Measurements from ENCODE around the gene ROR2.

DNA sequence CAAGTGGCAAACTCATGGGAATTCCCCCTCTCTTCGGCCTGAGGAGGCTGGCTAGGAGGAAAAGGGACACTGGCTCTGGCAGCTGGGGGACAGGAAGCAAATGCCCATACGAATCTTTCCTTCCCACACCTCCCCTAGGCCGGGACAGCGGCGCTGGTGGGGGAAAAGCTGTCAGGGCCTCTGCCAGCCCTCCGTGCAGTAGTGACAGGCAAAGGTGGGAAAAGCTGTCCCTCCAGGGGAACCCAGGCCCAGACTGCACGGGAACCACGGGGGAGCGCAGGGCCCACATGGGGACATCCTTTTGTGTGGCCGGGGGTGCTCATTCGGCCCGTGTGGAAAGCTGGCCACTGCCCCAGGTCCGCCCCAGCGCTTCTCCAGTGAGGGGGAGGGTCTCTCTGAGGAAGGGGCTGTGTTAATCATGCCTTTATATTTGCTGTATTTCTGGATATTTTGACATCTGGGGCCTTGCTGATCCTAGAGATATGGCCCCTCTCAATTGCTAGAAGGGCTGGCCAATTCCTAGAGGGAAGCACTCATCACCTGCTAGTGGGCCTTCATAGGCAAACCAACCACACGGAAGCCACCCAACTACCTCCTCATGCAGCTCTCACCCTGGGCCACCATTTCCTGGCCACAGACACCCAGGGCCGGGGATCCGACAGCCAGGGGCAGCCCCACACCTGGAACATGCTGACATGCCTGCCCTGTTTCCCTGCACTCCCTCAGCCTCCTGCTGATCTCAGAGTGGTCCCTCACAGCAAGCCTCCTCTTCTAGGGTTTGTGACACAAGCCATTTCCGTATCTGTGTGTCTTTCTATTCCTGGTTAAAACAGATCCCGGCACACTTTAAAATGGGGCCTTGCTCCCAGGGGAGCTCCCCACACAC is 138.8 kb downstream of the ROR2 start:
- no peak for TF ChIP-seq ZC3H10 (CRISPR knock-in tag; IDR thresholded peaks at IDR 0.05)
- no peak for TF ChIP-seq ZNF565 (CRISPR knock-in tag; conservative IDR thresholded peaks at IDR 0.05; ENCODE audit: low read depth)
- TF ChIP-seq ZFP3 (CRISPR knock-in tag; IDR thresholded peaks at IDR 0.05): no peak
- no peak for TF ChIP-seq ARNTL (CRISPR knock-in tag; IDR thresholded peaks at IDR 0.05; ENCODE audit: borderline replicate concordance, low read depth)
- TF ChIP-seq ZFP30 (CRISPR knock-in tag; IDR thresholded peaks at IDR 0.05): no peak
- TF ChIP-seq, protein P1, sequence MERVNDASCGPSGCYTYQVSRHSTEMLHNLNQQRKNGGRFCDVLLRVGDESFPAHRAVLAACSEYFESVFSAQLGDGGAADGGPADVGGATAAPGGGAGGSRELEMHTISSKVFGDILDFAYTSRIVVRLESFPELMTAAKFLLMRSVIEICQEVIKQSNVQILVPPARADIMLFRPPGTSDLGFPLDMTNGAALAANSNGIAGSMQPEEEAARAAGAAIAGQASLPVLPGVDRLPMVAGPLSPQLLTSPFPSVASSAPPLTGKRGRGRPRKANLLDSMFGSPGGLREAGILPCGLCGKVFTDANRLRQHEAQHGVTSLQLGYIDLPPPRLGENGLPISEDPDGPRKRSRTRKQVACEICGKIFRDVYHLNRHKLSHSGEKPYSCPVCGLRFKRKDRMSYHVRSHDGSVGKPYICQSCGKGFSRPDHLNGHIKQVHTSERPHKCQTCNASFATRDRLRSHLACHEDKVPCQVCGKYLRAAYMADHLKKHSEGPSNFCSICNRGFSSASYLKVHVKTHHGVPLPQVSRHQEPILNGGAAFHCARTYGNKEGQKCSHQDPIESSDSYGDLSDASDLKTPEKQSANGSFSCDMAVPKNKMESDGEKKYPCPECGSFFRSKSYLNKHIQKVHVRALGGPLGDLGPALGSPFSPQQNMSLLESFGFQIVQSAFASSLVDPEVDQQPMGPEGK (CRISPR knock-in tag; IDR thresholded peaks at IDR 0.05; ENCODE audit: borderline replicate concordance): no peak
- TF ChIP-seq ZNF8 (CRISPR knock-in tag; IDR thresholded peaks at IDR 0.05): no peak
- TF ChIP-seq ESRRG (CRISPR knock-in tag; IDR thresholded peaks at IDR 0.05): no peak
- TF ChIP-seq ISL1 (CRISPR knock-in tag; IDR thresholded peaks at IDR 0.05): no peak
- TF ChIP-seq, protein P2, sequence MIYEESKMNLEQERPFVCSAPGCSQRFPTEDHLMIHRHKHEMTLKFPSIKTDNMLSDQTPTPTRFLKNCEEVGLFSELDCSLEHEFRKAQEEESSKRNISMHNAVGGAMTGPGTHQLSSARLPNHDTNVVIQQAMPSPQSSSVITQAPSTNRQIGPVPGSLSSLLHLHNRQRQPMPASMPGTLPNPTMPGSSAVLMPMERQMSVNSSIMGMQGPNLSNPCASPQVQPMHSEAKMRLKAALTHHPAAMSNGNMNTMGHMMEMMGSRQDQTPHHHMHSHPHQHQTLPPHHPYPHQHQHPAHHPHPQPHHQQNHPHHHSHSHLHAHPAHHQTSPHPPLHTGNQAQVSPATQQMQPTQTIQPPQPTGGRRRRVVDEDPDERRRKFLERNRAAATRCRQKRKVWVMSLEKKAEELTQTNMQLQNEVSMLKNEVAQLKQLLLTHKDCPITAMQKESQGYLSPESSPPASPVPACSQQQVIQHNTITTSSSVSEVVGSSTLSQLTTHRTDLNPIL (CRISPR knock-in tag; IDR thresholded peaks at IDR 0.05; ENCODE audit: low read depth): no peak
- no peak for TF ChIP-seq SNAI2 (CRISPR knock-in tag; IDR thresholded peaks at IDR 0.05)
- TF ChIP-seq BACH2 (CRISPR knock-in tag; IDR thresholded peaks at IDR 0.05; ENCODE audit: borderline replicate concordance): no peak

All from SK-N-SH treated with all-trans-retinoic acid at 6 μM for 48 hours (cell line).